WTC11 (cell line): ENCODE measurements around the gene SUSD6. TPM values are rescaled to one million over a fixed set of nuclear protein-coding genes. Genes with fewer than 3 reads are reported as not detected.

Experiments used
- ATAC-seq: fragments of 200-7000 bp; cut with Tn5 transposase; 2 replicates; pipeline ENCODE4 v1.10.0; 2021; ENCODE audit warnings: mild to moderate bottlenecking, moderate library complexity
- CTCF ChIA-PET: fragments of 300-600 bp; sonication (Branson Sonifier 250); formaldehyde crosslinking; loops from one replicate; lab custom pipeline; 2021; ENCODE audit warnings: antibody characterized with exemption; lab: Charles Lee
- POLR2A ChIA-PET: fragments of 350-600 bp; sonication (Branson Sonifier 250); formaldehyde crosslinking; loops from one replicate; lab custom pipeline; 2021; ENCODE audit warnings: antibody characterized with exemption; lab: Charles Lee
- DNase-seq: peaks from one replicate; pipeline ENCODE4 v3.0.0; 2021; ENCODE audit warnings: low spot score
- H3K27ac Mint-ChIP-seq: 2 replicates; pipeline ENCODE4 v1.8.0; 2021; ENCODE audit warnings: mixed read lengths
- H3K27me3 Mint-ChIP-seq: 2 replicates; pipeline ENCODE4 v1.8.0; 2021; ENCODE audit warnings: low read depth, mild to moderate bottlenecking, moderate library complexity, mixed read lengths
- H3K36me3 Mint-ChIP-seq: 2 replicates; pipeline ENCODE4 v1.8.0; 2021; ENCODE audit warnings: mixed read lengths
- H3K4me1 Mint-ChIP-seq: 2 replicates; pipeline ENCODE4 v1.8.0; 2022; ENCODE audit warnings: mixed read lengths
- H3K4me3 Mint-ChIP-seq: 2 replicates; pipeline ENCODE4 v1.8.0; 2021; ENCODE audit warnings: mild to moderate bottlenecking, moderate library complexity, mixed read lengths
- H3K9me3 Mint-ChIP-seq: 2 replicates; pipeline ENCODE4 v1.8.0; 2021; ENCODE audit warnings: mixed read lengths
- CREB1 ChIP-seq: sonication (generic); formaldehyde crosslinking; IDR thresholded peaks from 2 replicates; pipeline ENCODE4 v1.8.0; 2023; ENCODE audit warnings: mild to moderate bottlenecking, missing genetic modification reagents
- EMX1 ChIP-seq: fragments of 250-450 bp; sonication (Bioruptor Pico); IDR thresholded peaks from 2 replicates; pipeline ENCODE4 v1.8.0; 2021; ENCODE audit warnings: mild to moderate bottlenecking
- GRHL2 ChIP-seq: fragments of 250-450 bp; sonication (Bioruptor Pico); IDR thresholded peaks from 2 replicates; pipeline ENCODE4 v1.8.0; 2022; ENCODE audit warnings: mild to moderate bottlenecking, moderate library complexity; ENCODE audit not compliant: insufficient replicate concordance, severe bottlenecking
- IRF2 ChIP-seq: sonication (generic); formaldehyde crosslinking; IDR thresholded peaks from 2 replicates; pipeline ENCODE4 v1.8.0; 2022; ENCODE audit warnings: low read depth, missing genetic modification reagents, borderline replicate concordance
- NR1H2 ChIP-seq: sonication (generic); formaldehyde crosslinking; IDR thresholded peaks from 2 replicates; pipeline ENCODE4 v1.9.0; 2021; ENCODE audit warnings: mild to moderate bottlenecking, moderate library complexity, missing genetic modification reagents
- NR3C1 ChIP-seq: sonication (generic); formaldehyde crosslinking; conservative IDR thresholded peaks from 2 replicates; pipeline ENCODE4 v1.8.1; 2023; ENCODE audit warnings: low read depth, mild to moderate bottlenecking, missing genetic modification reagents
- RORB ChIP-seq: fragments of 250-450 bp; sonication (Bioruptor Pico); IDR thresholded peaks from 2 replicates; pipeline ENCODE4 v1.9.0; 2021; ENCODE audit warnings: mild to moderate bottlenecking
- SMAD3 ChIP-seq: sonication (generic); formaldehyde crosslinking; IDR thresholded peaks from 2 replicates; pipeline ENCODE4 v1.8.0; 2022; ENCODE audit warnings: missing genetic modification reagents, mild to moderate bottlenecking, borderline replicate concordance
- SMAD4 ChIP-seq: sonication (generic); formaldehyde crosslinking; IDR thresholded peaks from 2 replicates; pipeline ENCODE4 v1.8.0; 2022; ENCODE audit warnings: mild to moderate bottlenecking, missing genetic modification reagents
- ZNF263 ChIP-seq: sonication (generic); formaldehyde crosslinking; IDR thresholded peaks from 2 replicates; pipeline ENCODE4 v1.8.1; 2022; ENCODE audit warnings: low read depth, mild to moderate bottlenecking, moderate library complexity, missing genetic modification reagents
- total RNA-seq: library from RNA; stranded (reverse); gene quantifications from 3 replicates; pipeline ENCODE4 v1.2.3, GENCODE V29; 2021
- TF ChIP-seq, protein P1 (sequence below): sonication (generic); formaldehyde crosslinking; IDR thresholded peaks from 2 replicates; pipeline ENCODE4 v1.8.1; 2023; ENCODE audit warnings: mild to moderate bottlenecking, moderate library complexity, missing genetic modification reagents
- TF ChIP-seq, protein P2 (sequence below): sonication (generic); formaldehyde crosslinking; IDR thresholded peaks from 2 replicates; pipeline ENCODE4 v1.8.1; 2023; ENCODE audit warnings: mild to moderate bottlenecking, missing genetic modification reagents, moderate library complexity
- TF ChIP-seq, protein P3 (sequence below): sonication (generic); formaldehyde crosslinking; IDR thresholded peaks from 2 replicates; pipeline ENCODE4 v1.8.1; 2022; ENCODE audit warnings: mild to moderate bottlenecking, moderate library complexity, missing genetic modification reagents
- TF ChIP-seq, protein P4 (sequence below): sonication (generic); formaldehyde crosslinking; IDR thresholded peaks from 2 replicates; pipeline ENCODE4 v1.8.0; 2022; ENCODE audit warnings: missing genetic modification reagents
- TF ChIP-seq, protein P5 (sequence below): fragments of 250-450 bp; sonication (Bioruptor Pico); IDR thresholded peaks from 2 replicates; pipeline ENCODE4 v1.9.0; 2021; ENCODE audit warnings: moderate library complexity, mild to moderate bottlenecking, inconsistent platforms, borderline replicate concordance
- TF ChIP-seq, protein P6 (sequence below): sonication (generic); formaldehyde crosslinking; IDR thresholded peaks from 2 replicates; pipeline ENCODE4 v1.8.0; 2023; ENCODE audit warnings: missing genetic modification reagents, mild to moderate bottlenecking, borderline replicate concordance
- TF ChIP-seq, protein P7 (sequence below): fragments of 250-450 bp; sonication (Bioruptor Pico); IDR thresholded peaks from 2 replicates; pipeline ENCODE4 v1.9.0; 2021; ENCODE audit warnings: mild to moderate bottlenecking

The SUSD6 gene
- total RNA-seq, 1 experiment from 2014 or later: 10.1 TPM

DNA sequence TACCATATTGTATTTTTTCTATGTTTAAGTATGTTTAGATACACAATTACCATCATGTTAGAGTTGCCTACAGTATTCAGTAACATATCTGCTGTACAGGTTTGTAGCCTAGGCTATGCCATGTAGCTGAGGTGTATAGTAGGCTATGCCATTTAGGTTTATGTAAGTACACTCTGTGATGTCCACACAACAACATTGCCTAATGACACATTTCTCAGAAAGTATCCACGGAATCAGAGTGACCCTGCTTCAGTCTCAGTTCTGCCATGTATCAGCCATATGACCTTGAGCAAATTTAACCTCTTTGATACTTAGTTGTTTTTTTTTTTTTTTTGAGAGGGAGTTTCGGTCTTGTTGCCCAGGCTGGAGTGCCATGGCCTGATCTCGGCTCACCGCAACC is 12.7 kb downstream of the SUSD6 start (continued):
- no peak for TF ChIP-seq RORB
- TF ChIP-seq GRHL2 (CRISPR knock-in tag): no peak
- TF ChIP-seq, protein P1, sequence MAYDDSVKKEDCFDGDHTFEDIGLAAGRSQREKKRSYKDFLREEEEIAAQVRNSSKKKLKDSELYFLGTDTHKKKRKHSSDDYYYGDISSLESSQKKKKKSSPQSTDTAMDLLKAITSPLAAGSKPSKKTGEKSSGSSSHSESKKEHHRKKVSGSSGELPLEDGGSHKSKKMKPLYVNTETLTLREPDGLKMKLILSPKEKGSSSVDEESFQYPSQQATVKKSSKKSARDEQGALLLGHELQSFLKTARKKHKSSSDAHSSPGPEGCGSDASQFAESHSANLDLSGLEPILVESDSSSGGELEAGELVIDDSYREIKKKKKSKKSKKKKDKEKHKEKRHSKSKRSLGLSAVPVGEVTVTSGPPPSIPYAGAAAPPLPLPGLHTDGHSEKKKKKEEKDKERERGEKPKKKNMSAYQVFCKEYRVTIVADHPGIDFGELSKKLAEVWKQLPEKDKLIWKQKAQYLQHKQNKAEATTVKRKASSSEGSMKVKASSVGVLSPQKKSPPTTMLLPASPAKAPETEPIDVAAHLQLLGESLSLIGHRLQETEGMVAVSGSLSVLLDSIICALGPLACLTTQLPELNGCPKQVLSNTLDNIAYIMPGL (CRISPR knock-in tag): no peak
- TF ChIP-seq SMAD3 (CRISPR knock-in tag): no peak
- TF ChIP-seq, protein P2, sequence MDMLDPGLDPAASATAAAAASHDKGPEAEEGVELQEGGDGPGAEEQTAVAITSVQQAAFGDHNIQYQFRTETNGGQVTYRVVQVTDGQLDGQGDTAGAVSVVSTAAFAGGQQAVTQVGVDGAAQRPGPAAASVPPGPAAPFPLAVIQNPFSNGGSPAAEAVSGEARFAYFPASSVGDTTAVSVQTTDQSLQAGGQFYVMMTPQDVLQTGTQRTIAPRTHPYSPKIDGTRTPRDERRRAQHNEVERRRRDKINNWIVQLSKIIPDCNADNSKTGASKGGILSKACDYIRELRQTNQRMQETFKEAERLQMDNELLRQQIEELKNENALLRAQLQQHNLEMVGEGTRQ (CRISPR knock-in tag): no peak
- no peak for TF ChIP-seq NR1H2
- no peak for TF ChIP-seq CREB1 (CRISPR knock-in tag)
- TF ChIP-seq, protein P3, sequence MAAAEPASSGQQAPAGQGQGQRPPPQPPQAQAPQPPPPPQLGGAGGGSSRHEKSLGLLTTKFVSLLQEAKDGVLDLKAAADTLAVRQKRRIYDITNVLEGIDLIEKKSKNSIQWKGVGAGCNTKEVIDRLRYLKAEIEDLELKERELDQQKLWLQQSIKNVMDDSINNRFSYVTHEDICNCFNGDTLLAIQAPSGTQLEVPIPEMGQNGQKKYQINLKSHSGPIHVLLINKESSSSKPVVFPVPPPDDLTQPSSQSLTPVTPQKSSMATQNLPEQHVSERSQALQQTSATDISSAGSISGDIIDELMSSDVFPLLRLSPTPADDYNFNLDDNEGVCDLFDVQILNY: no peak

DNA sequence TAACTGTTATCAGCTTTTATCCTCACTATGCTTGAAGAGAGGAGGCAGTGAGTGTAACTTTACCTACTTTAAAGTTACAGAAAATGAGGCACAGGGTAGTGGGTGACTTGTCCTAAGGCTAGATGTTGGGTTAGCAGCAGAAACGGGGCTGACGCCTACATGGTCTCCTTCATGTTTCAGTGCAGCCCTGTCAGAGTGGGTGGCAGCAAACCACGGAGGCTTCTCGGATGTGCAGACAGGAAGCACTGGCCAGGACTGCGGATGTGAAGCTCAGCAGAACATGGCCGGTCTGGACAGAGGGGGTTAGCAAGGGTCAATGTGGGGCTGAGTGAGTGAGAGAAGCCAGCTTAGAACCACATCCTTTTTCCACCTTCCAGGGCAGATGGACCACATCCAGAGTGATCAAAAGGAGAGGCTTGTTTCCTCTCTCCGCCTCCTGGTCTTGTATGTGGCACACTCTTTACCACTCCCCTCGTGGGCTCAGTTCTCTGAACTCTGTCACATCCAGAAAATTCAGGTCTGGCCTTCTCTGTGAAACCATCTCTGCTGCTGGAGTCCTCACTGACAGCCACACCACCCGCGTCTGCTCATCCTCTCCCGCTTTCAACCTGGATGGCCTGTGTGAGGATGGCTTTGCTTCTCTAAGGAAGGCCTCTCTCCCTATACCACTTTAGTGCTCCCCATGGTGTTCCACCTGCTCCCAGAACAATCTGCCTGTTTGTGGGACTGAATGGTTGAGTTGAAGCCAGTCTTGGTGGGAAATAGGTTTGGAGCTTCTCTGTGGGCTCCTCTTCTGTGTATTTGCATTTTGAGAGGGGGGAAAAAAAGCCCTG is 14.1 kb downstream of the SUSD6 start:
- ATAC-seq (no peak), DNase-seq (no peak)
- POLR2A ChIA-PET: no interaction called here
- TF ChIP-seq, protein P4, sequence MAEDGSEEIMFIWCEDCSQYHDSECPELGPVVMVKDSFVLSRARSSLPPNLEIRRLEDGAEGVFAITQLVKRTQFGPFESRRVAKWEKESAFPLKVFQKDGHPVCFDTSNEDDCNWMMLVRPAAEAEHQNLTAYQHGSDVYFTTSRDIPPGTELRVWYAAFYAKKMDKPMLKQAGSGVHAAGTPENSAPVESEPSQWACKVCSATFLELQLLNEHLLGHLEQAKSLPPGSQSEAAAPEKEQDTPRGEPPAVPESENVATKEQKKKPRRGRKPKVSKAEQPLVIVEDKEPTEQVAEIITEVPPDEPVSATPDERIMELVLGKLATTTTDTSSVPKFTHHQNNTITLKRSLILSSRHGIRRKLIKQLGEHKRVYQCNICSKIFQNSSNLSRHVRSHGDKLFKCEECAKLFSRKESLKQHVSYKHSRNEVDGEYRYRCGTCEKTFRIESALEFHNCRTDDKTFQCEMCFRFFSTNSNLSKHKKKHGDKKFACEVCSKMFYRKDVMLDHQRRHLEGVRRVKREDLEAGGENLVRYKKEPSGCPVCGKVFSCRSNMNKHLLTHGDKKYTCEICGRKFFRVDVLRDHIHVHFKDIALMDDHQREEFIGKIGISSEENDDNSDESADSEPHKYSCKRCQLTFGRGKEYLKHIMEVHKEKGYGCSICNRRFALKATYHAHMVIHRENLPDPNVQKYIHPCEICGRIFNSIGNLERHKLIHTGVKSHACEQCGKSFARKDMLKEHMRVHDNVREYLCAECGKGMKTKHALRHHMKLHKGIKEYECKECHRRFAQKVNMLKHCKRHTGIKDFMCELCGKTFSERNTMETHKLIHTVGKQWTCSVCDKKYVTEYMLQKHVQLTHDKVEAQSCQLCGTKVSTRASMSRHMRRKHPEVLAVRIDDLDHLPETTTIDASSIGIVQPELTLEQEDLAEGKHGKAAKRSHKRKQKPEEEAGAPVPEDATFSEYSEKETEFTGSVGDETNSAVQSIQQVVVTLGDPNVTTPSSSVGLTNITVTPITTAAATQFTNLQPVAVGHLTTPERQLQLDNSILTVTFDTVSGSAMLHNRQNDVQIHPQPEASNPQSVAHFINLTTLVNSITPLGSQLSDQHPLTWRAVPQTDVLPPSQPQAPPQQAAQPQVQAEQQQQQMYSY (CRISPR knock-in tag): peak; percentile 85
- TF ChIP-seq, protein P5, sequence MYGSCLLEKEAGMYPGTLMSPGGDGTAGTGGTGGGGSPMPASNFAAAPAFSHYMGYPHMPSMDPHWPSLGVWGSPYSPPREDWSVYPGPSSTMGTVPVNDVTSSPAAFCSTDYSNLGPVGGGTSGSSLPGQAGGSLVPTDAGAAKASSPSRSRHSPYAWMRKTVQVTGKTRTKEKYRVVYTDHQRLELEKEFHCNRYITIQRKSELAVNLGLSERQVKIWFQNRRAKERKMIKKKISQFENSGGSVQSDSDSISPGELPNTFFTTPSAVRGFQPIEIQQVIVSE (CRISPR knock-in tag): no peak
- Mint-ChIP-seq H3K36me3 (no peaks in the 10 kb centered on the region), H3K27ac (no peak overlapping the region), H3K4me3 (no peak overlapping the region), H3K4me1 (peaks cover 29% of the 10 kb centered on the region), H3K27me3 (no peaks in the 10 kb centered on the region), H3K9me3 (no peaks in the 10 kb centered on the region)
- CTCF ChIA-PET: interaction anchor here (1.7 kb wide), 1 partner anchor 13 kb away, joined by 5 read pairs; no protein-coding TSS in a partner anchor

DNA sequence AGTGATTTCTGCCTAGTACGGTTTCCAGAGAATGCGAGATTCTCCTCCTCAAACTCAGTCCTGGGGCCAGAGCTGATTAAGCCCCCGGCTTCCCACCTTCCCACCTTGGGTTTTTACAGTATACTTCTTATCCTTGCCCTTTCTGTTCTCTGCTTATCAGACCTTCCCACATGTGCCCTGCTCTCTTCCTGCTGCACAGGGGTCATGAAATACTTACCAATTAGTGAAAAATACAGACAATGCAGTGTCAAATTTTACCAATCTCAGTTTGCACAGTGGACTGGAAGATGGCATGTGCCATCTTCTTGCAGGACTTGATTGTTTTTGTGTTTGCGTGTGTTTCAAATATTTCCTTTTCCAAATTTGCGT is 14.7 kb downstream of the SUSD6 start:
- ATAC-seq (no peak), DNase-seq (no peak)
- Mint-ChIP-seq H3K36me3 (no peaks in the 10 kb centered on the region), H3K27me3 (no peaks in the 10 kb centered on the region), H3K9me3 (no peaks in the 10 kb centered on the region), H3K4me1 (peaks cover 29% of the 10 kb centered on the region), H3K27ac (no peak overlapping the region), H3K4me3 (no peak overlapping the region)
- ChIA-PET POLR2A (no interaction called here), CTCF (interaction anchor here (1.7 kb wide), 1 partner anchor 13 kb away, joined by 5 read pairs; no protein-coding TSS in a partner anchor)
- TF ChIP-seq EMX1 (CRISPR knock-in tag) (no peak), ZNF263 (CRISPR knock-in tag) (no peak), IRF2 (no peak), SMAD4 (CRISPR knock-in tag) (no peak), NR3C1 (CRISPR knock-in tag) (no peak)
- TF ChIP-seq, protein P6, sequence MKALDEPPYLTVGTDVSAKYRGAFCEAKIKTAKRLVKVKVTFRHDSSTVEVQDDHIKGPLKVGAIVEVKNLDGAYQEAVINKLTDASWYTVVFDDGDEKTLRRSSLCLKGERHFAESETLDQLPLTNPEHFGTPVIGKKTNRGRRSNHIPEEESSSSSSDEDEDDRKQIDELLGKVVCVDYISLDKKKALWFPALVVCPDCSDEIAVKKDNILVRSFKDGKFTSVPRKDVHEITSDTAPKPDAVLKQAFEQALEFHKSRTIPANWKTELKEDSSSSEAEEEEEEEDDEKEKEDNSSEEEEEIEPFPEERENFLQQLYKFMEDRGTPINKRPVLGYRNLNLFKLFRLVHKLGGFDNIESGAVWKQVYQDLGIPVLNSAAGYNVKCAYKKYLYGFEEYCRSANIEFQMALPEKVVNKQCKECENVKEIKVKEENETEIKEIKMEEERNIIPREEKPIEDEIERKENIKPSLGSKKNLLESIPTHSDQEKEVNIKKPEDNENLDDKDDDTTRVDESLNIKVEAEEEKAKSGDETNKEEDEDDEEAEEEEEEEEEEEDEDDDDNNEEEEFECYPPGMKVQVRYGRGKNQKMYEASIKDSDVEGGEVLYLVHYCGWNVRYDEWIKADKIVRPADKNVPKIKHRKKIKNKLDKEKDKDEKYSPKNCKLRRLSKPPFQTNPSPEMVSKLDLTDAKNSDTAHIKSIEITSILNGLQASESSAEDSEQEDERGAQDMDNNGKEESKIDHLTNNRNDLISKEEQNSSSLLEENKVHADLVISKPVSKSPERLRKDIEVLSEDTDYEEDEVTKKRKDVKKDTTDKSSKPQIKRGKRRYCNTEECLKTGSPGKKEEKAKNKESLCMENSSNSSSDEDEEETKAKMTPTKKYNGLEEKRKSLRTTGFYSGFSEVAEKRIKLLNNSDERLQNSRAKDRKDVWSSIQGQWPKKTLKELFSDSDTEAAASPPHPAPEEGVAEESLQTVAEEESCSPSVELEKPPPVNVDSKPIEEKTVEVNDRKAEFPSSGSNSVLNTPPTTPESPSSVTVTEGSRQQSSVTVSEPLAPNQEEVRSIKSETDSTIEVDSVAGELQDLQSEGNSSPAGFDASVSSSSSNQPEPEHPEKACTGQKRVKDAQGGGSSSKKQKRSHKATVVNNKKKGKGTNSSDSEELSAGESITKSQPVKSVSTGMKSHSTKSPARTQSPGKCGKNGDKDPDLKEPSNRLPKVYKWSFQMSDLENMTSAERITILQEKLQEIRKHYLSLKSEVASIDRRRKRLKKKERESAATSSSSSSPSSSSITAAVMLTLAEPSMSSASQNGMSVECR (CRISPR knock-in tag): no peak
- TF ChIP-seq, protein P7, sequence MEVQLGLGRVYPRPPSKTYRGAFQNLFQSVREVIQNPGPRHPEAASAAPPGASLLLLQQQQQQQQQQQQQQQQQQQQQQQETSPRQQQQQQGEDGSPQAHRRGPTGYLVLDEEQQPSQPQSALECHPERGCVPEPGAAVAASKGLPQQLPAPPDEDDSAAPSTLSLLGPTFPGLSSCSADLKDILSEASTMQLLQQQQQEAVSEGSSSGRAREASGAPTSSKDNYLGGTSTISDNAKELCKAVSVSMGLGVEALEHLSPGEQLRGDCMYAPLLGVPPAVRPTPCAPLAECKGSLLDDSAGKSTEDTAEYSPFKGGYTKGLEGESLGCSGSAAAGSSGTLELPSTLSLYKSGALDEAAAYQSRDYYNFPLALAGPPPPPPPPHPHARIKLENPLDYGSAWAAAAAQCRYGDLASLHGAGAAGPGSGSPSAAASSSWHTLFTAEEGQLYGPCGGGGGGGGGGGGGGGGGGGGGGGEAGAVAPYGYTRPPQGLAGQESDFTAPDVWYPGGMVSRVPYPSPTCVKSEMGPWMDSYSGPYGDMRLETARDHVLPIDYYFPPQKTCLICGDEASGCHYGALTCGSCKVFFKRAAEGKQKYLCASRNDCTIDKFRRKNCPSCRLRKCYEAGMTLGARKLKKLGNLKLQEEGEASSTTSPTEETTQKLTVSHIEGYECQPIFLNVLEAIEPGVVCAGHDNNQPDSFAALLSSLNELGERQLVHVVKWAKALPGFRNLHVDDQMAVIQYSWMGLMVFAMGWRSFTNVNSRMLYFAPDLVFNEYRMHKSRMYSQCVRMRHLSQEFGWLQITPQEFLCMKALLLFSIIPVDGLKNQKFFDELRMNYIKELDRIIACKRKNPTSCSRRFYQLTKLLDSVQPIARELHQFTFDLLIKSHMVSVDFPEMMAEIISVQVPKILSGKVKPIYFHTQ (CRISPR knock-in tag): no peak
